ENCODE results near the gene DEGS2.

- TF ChIP-seq CTCF (conservative IDR thresholded peaks at IDR 0.05; ENCODE audit: low read depth, low read length), result no peak
- TF ChIP-seq EZH2 (IDR thresholded peaks at IDR 0.05; ENCODE audit: borderline replicate concordance, low read depth, low read length, poor library complexity, severe bottlenecking), result no peak
These were observed 34.2 kb upstream of the DEGS2 start for GRCh38 chr14:100193417-100194357.

All from A673 (cell line).